ENCODE data around the gene EVA1A. TPM values are rescaled to one million over a fixed set of nuclear protein-coding genes. Genes with fewer than 3 reads are reported as not detected.

The EVA1A gene
- polyA plus RNA-seq, 1 donor (not counting 4 experiments of a cell fraction or from before 2014, with no cell fraction given): 11.5 TPM

- no peak overlapping the region for H3K27ac ChIP-seq (ENCODE audit: control insufficient read depth, insufficient read depth, low read length)
- H3K27me3 ChIP-seq (ENCODE audit: control insufficient read depth, extremely low read depth, insufficient read depth, low read length): no peaks in the 10 kb centered on the region
- DNase-seq (ENCODE audit: low read depth, low spot score) (no peak), FAIRE-seq (no peak)
- H3K9ac ChIP-seq (ENCODE audit: control insufficient read depth, extremely low read depth, insufficient read depth, low read length): no peak overlapping the region
- peaks cover 17% of the 10 kb centered on the region for H3K4me1 ChIP-seq (ENCODE audit: control insufficient read depth, extremely low read depth, insufficient read depth, low read length)
- no peak for TF ChIP-seq EZH2 (IDR thresholded peaks at IDR 0.05; ENCODE audit: low read length)
- no peak for TF ChIP-seq CTCF (optimal IDR thresholded peaks at IDR 0.05 in 1 of 3, IDR thresholded peaks at IDR 0.05 in 1 of 3, conservative IDR thresholded peaks at IDR 0.05 in 1 of 3; ENCODE audit: extremely low read depth in 1 of 3, insufficient read depth in 2 of 3, low read length in 3 of 3)
- no peaks in the 10 kb centered on the region for H3K9me1 ChIP-seq (ENCODE audit: control insufficient read depth, extremely low read depth, insufficient read depth, low read length)
- no peaks in the 10 kb centered on the region for H4K20me1 ChIP-seq (ENCODE audit: control insufficient read depth, extremely low read depth, insufficient read depth, low read length)
- H3K79me2 ChIP-seq (ENCODE audit: control insufficient read depth, insufficient read depth, low read length): no peaks in the 10 kb centered on the region
- no peak overlapping the region for H3K4me2 ChIP-seq (ENCODE audit: control insufficient read depth, extremely low read depth, insufficient read depth, low read depth, low read length)
- no peak overlapping the region for H3K4me3 ChIP-seq (ENCODE audit: control insufficient read depth in 2 of 3, extremely low read depth in 1 of 3, insufficient read depth in 2 of 3, low read depth in 1 of 3, low read length in 3 of 3)
- H2AFZ ChIP-seq (ENCODE audit: control insufficient read depth, low read length): no peak overlapping the region
- dilution Hi-C loops (cut with MboI; ENCODE audit: extremely low pct_ligation_motif_present, low sequenced_read_pairs): no loop called here
- H3K9me3 ChIP-seq (ENCODE audit: control insufficient read depth, low read depth, low read length): peaks cover 2% of the 10 kb centered on the region
- H3K36me3 ChIP-seq (ENCODE audit: control insufficient read depth in 2 of 2, extremely low read depth in 1 of 2, insufficient read depth in 2 of 2, low read length in 2 of 2): peaks cover 0 to 2% of the 10 kb centered on the region in 2 experiments
Measured at GRCh38 chr2:75505012-75505411, 55.7 kb downstream of the EVA1A start.

DNA sequence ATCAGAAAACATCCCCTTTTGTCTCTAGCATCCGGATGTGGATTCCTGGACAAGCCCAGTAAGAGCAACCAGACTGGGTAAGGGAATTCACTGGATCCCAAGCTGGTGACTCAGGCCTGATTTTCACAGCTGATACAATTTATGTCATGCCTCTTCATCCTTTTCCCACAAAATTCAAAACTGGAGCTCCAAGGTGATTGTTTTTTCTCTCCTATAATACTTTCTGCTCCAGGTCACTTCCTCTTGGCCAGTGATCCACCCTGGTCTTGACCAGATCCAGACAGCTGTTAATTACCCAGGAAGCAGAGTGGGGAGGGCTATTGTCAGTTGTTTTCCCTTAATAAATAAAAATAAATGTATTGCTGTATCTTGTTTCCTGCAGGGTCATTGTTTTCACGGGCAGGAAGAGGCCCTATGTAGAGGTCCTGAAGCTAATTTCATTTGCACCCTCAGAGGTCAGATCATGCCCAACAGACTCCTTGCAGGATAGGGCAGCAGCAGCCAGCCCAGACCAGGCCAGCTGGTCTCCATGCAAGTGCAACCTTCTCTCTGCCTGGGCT lies 57.6 kb downstream of the EVA1A start:
- no peaks in the 10 kb centered on the region for H3K79me2 ChIP-seq (ENCODE audit: control insufficient read depth, insufficient read depth, low read length)
- H3K9me3 ChIP-seq (ENCODE audit: control insufficient read depth, low read depth, low read length): no peaks in the 10 kb centered on the region
- no peaks in the 10 kb centered on the region for H3K9me1 ChIP-seq (ENCODE audit: control insufficient read depth, extremely low read depth, insufficient read depth, low read length)
- no peak overlapping the region for H2AFZ ChIP-seq (ENCODE audit: control insufficient read depth, low read length)
- no peak overlapping the region for H3K4me3 ChIP-seq (ENCODE audit: control insufficient read depth in 2 of 3, extremely low read depth in 1 of 3, insufficient read depth in 2 of 3, low read depth in 1 of 3, low read length in 3 of 3)
- H3K36me3 ChIP-seq (ENCODE audit: control insufficient read depth in 2 of 2, extremely low read depth in 1 of 2, insufficient read depth in 2 of 2, low read length in 2 of 2): peaks cover 0 to 2% of the 10 kb centered on the region in 2 experiments
- peak overlapping the region; percentile 34 for H3K27ac ChIP-seq (ENCODE audit: control insufficient read depth, insufficient read depth, low read length)
- no peak for DNase-seq (ENCODE audit: low read depth, low spot score)
- no peak overlapping the region for H3K9ac ChIP-seq (ENCODE audit: control insufficient read depth, extremely low read depth, insufficient read depth, low read length)
- no peak for TF ChIP-seq EZH2 (IDR thresholded peaks at IDR 0.05; ENCODE audit: low read length)
- TF ChIP-seq CTCF (optimal IDR thresholded peaks at IDR 0.05 in 1 of 3, IDR thresholded peaks at IDR 0.05 in 1 of 3, conservative IDR thresholded peaks at IDR 0.05 in 1 of 3; ENCODE audit: extremely low read depth in 1 of 3, insufficient read depth in 2 of 3, low read length in 3 of 3): no peak
- H4K20me1 ChIP-seq (ENCODE audit: control insufficient read depth, extremely low read depth, insufficient read depth, low read length): no peaks in the 10 kb centered on the region
- FAIRE-seq: peak; percentile 86
- H3K4me1 ChIP-seq (ENCODE audit: control insufficient read depth, extremely low read depth, insufficient read depth, low read length): peaks cover 17% of the 10 kb centered on the region
- H3K4me2 ChIP-seq (ENCODE audit: control insufficient read depth, extremely low read depth, insufficient read depth, low read depth, low read length): no peak overlapping the region
- dilution Hi-C loops (cut with MboI; ENCODE audit: extremely low pct_ligation_motif_present, low sequenced_read_pairs): no loop called here
- H3K27me3 ChIP-seq (ENCODE audit: control insufficient read depth, extremely low read depth, insufficient read depth, low read length): no peaks in the 10 kb centered on the region
